ENCODE measurements around the gene OR10A6.

Gene OR10A6

GRCh38 chr11:7901319-7901854 is 29.7 kb downstream of the OR10A6 start:
- no peaks in the 10 kb centered on the region for H3K9me3 ChIP-seq (ENCODE audit: severe bottlenecking)
- no peak overlapping the region for H3K4me3 ChIP-seq (ENCODE audit: severe bottlenecking)
- peaks cover 16% of the 10 kb centered on the region for H3K4me1 ChIP-seq (ENCODE audit: insufficient read depth, poor library complexity, severe bottlenecking)
- ATAC-seq (ENCODE audit: low read depth) (no peak), DNase-seq (ENCODE audit: low spot score) (no peak)
- H3K27ac ChIP-seq (ENCODE audit: poor library complexity, severe bottlenecking) = no peak overlapping the region
- TF ChIP-seq CTCF (IDR thresholded peaks at IDR 0.05; ENCODE audit: poor library complexity, severe bottlenecking) = no peak
- peaks cover 9% of the 10 kb centered on the region for H3K36me3 ChIP-seq (ENCODE audit: low read depth)
- no peaks in the 10 kb centered on the region for H3K27me3 ChIP-seq (ENCODE audit: insufficient read depth, poor library complexity, severe bottlenecking)

- ATAC-seq (ENCODE audit: low read depth) (no peak), DNase-seq (ENCODE audit: low spot score) (no peak)
- Histone ChIP-seq H3K4me3 (ENCODE audit: severe bottlenecking) (no peak overlapping the region), H3K27ac (ENCODE audit: poor library complexity, severe bottlenecking) (no peak overlapping the region), H3K9me3 (ENCODE audit: severe bottlenecking) (no peaks in the 10 kb centered on the region), H3K4me1 (ENCODE audit: insufficient read depth, poor library complexity, severe bottlenecking) (peaks cover 9% of the 10 kb centered on the region), H3K27me3 (ENCODE audit: insufficient read depth, poor library complexity, severe bottlenecking) (no peaks in the 10 kb centered on the region), H3K36me3 (ENCODE audit: low read depth) (peaks cover 9% of the 10 kb centered on the region)
- no peak for TF ChIP-seq CTCF (IDR thresholded peaks at IDR 0.05; ENCODE audit: poor library complexity, severe bottlenecking)
Observed at GRCh38 chr11:7900686-7901085, 30.4 kb downstream of the OR10A6 start.

- H3K36me3 ChIP-seq (ENCODE audit: low read depth) = peaks cover 9% of the 10 kb centered on the region
- no peaks in the 10 kb centered on the region for H3K27me3 ChIP-seq (ENCODE audit: insufficient read depth, poor library complexity, severe bottlenecking)
- H3K9me3 ChIP-seq (ENCODE audit: severe bottlenecking) = no peaks in the 10 kb centered on the region
- H3K4me3 ChIP-seq (ENCODE audit: severe bottlenecking) = no peak overlapping the region
- no peak for DNase-seq (ENCODE audit: low spot score)
- ATAC-seq (ENCODE audit: low read depth) = no peak
- TF ChIP-seq CTCF (IDR thresholded peaks at IDR 0.05; ENCODE audit: poor library complexity, severe bottlenecking) = no peak
- peaks cover 2% of the 10 kb centered on the region for H3K4me1 ChIP-seq (ENCODE audit: insufficient read depth, poor library complexity, severe bottlenecking)
- H3K27ac ChIP-seq (ENCODE audit: poor library complexity, severe bottlenecking) = no peak overlapping the region
Observed at GRCh38 chr11:7899418-7899817, 31.6 kb downstream of the OR10A6 start.

GRCh38 chr11:7898666-7899283 is 32.3 kb downstream of the OR10A6 start:
- Histone ChIP-seq H3K36me3 (ENCODE audit: low read depth) (peaks cover 9% of the 10 kb centered on the region), H3K27ac (ENCODE audit: poor library complexity, severe bottlenecking) (no peak overlapping the region), H3K27me3 (ENCODE audit: insufficient read depth, poor library complexity, severe bottlenecking) (no peaks in the 10 kb centered on the region), H3K4me3 (ENCODE audit: severe bottlenecking) (no peak overlapping the region), H3K4me1 (ENCODE audit: insufficient read depth, poor library complexity, severe bottlenecking) (no peaks in the 10 kb centered on the region), H3K9me3 (ENCODE audit: severe bottlenecking) (no peaks in the 10 kb centered on the region)
- no peak for TF ChIP-seq CTCF (IDR thresholded peaks at IDR 0.05; ENCODE audit: poor library complexity, severe bottlenecking)
- ATAC-seq (ENCODE audit: low read depth) (no peak), DNase-seq (ENCODE audit: low spot score) (no peak)

All from RWPE2 (cell line).